Kidney (tissue), 14 donors: ENCODE data around the gene TJP1. TPM values are rescaled to one million over a fixed set of nuclear protein-coding genes. Genes with fewer than 3 reads are reported as not detected.

Experiments used
- DNase-seq, 5 donors: peaks; one replicate each; pipeline ENCODE4 v3.0.0-alpha.2; 2013 to 2020
- FAIRE-seq: peaks from 2 replicates; lab custom pipeline; 2012; peaks lifted over from hg19 to GRCh38; lab: Jason Lieb, UNC
- H3K27ac ChIP-seq, 2 donors: one replicate each; pipeline ENCODE4 v1.7.0; 2013; ENCODE audit warnings: low read depth in 2 of 2, low read length in 2 of 2, inconsistent platforms in 1 of 2
- H3K27me3 ChIP-seq: one replicate; pipeline ENCODE4 v1.7.1; 2013; ENCODE audit warnings: low read length, inconsistent platforms; ENCODE audit not compliant: control insufficient read depth, insufficient read depth
- H3K36me3 ChIP-seq, 3 donors: one replicate each; pipeline versions ENCODE4 v1.7.0 to v1.7.1; 2013; ENCODE audit warnings: low read length in 3 of 3, control low read depth in 1 of 3, inconsistent platforms in 1 of 3; ENCODE audit not compliant: insufficient read depth in 3 of 3, control insufficient read depth in 2 of 3
- H3K4me1 ChIP-seq, 3 donors: one replicate each; pipeline versions ENCODE4 v1.7.0 to v1.7.1; 2013; ENCODE audit warnings: low read length in 3 of 3, inconsistent platforms in 1 of 3, low read depth in 1 of 3; ENCODE audit not compliant: control insufficient read depth in 2 of 3, insufficient read depth in 2 of 3
- H3K4me3 ChIP-seq, 3 donors: one replicate each; pipeline versions ENCODE4 v1.7.0 to v1.8.1; 2013; ENCODE audit warnings: low read length in 3 of 3, control low read depth in 1 of 3, inconsistent platforms in 1 of 3
- H3K9ac ChIP-seq, 3 donors: one replicate each; pipeline versions ENCODE4 v1.7.0 to v1.7.1; 2013; ENCODE audit warnings: low read length in 3 of 3, control low read depth in 1 of 3, inconsistent platforms in 1 of 3
- H3K9me3 ChIP-seq, 3 donors: one replicate each; pipeline versions ENCODE4 v1.7.0 to v1.7.1; 2013; ENCODE audit warnings: low read length in 3 of 3, control low read depth in 1 of 3, inconsistent platforms in 1 of 3; ENCODE audit not compliant: control insufficient read depth in 2 of 3, insufficient read depth in 1 of 3
- CTCF ChIP-seq: IDR thresholded peaks from 3 replicates; pipeline ENCODE4 v1.5.1; 2012; ENCODE audit warnings: mild to moderate bottlenecking, moderate library complexity, borderline replicate concordance; ENCODE audit not compliant: insufficient read depth; ENCODE audit errors: extremely low read depth
- intact Hi-C: fragments of 100-400 bp; cut with DNase I; formaldehyde crosslinking; loops from one replicate; pipeline ENCODE4 v1.11.1; 2022
- polyA plus RNA-seq: library from polyadenylated mRNA; stranded (reverse); fragments of 350-450 nt; fragmentation: Illumina TruSeq; extraction: RNeasy Lipid Tissue Mini Kit (QIAGEN cat#74804); gene quantifications from one replicate; pipeline ENCODE4 v1.2.3, GENCODE V29; 2014; ENCODE audit warnings: low read depth, low replicate concordance; ENCODE audit not compliant: insufficient read depth
- total RNA-seq: library from RNA; stranded (reverse); fragmentation: NEBNext Ultra II Directional; extraction: Animal tissue kit (Norgen Biotek cat#: 25700); gene quantifications from one replicate; pipeline ENCODE4 v1.2.1, GENCODE V29; 2021
- donor health status: control.
- donor health status: control.
- donor health status: control.
- donor health status: control.
- donor health status: control.
- donor health status: DM: yes; HTN: yes; CAD: no.
- donor health status: Normal renal cell carcinoma (clear cell type).

TJP1 gene
- total and polyA plus RNA-seq, 2 donors from 2014 or later: 17.7 to 121 TPM

- no peak for TF ChIP-seq CTCF
Observed at GRCh38 chr15:29832709-29833108, 10.4 kb upstream of the TJP1 start.

GRCh38 chr15:29826908-29827820 lies 4.9 kb upstream of the TJP1 start:
- Histone ChIP-seq H3K4me1 (peaks cover 0 to 6% (median 4%) of the 10 kb centered on the region in 3 donors), H3K36me3 (no peaks in the 10 kb centered on the region), H3K27me3 (no peaks in the 10 kb centered on the region), H3K27ac (no peak overlapping the region), H3K9ac (no peak overlapping the region), H3K4me3 (no peak overlapping the region), H3K9me3 (peaks cover 0 to 1% (median 0%) of the 10 kb centered on the region in 3 donors)
- FAIRE-seq (no peak), DNase-seq (no peak)
- no peak for TF ChIP-seq CTCF
- intact Hi-C loops: no loop called here

More at GRCh38 chr15:29832709-29833108, 10.4 kb upstream of the TJP1 start:
- no peak overlapping the region for H3K4me3 ChIP-seq
- no peaks in the 10 kb centered on the region for H3K4me1 ChIP-seq
- H3K27ac ChIP-seq: no peak overlapping the region
- H3K9me3 ChIP-seq: peaks cover 0 to 4% (median 0%) of the 10 kb centered on the region in 3 donors
- no peaks in the 10 kb centered on the region for H3K27me3 ChIP-seq
- intact Hi-C loops: no loop called here
- no peak overlapping the region for H3K9ac ChIP-seq
- FAIRE-seq (no peak), DNase-seq (no peak)
- no peaks in the 10 kb centered on the region for H3K36me3 ChIP-seq

- Histone ChIP-seq H3K9ac (no peak overlapping the region), H3K4me1 (peaks cover 0 to 6% (median 4%) of the 10 kb centered on the region in 3 donors), H3K36me3 (no peaks in the 10 kb centered on the region), H3K4me3 (no peak overlapping the region), H3K27ac (no peak overlapping the region), H3K27me3 (no peaks in the 10 kb centered on the region), H3K9me3 (no peaks in the 10 kb centered on the region)
- intact Hi-C loops: no loop called here
- DNase-seq: no peak
- no peak for FAIRE-seq
- no peak for TF ChIP-seq CTCF
Observed at GRCh38 chr15:29825227-29825626, 3.0 kb upstream of the TJP1 start.
